ENCODE measurements around the gene SMC1B. TPM values are rescaled to one million over a fixed set of nuclear protein-coding genes. Genes with fewer than 3 reads are reported as not detected.

Gene SMC1B, protein sequence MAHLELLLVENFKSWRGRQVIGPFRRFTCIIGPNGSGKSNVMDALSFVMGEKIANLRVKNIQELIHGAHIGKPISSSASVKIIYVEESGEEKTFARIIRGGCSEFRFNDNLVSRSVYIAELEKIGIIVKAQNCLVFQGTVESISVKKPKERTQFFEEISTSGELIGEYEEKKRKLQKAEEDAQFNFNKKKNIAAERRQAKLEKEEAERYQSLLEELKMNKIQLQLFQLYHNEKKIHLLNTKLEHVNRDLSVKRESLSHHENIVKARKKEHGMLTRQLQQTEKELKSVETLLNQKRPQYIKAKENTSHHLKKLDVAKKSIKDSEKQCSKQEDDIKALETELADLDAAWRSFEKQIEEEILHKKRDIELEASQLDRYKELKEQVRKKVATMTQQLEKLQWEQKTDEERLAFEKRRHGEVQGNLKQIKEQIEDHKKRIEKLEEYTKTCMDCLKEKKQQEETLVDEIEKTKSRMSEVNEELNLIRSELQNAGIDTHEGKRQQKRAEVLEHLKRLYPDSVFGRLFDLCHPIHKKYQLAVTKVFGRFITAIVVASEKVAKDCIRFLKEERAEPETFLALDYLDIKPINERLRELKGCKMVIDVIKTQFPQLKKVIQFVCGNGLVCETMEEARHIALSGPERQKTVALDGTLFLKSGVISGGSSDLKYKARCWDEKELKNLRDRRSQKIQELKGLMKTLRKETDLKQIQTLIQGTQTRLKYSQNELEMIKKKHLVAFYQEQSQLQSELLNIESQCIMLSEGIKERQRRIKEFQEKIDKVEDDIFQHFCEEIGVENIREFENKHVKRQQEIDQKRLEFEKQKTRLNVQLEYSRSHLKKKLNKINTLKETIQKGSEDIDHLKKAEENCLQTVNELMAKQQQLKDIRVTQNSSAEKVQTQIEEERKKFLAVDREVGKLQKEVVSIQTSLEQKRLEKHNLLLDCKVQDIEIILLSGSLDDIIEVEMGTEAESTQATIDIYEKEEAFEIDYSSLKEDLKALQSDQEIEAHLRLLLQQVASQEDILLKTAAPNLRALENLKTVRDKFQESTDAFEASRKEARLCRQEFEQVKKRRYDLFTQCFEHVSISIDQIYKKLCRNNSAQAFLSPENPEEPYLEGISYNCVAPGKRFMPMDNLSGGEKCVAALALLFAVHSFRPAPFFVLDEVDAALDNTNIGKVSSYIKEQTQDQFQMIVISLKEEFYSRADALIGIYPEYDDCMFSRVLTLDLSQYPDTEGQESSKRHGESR
- total RNA-seq = 1 to 10 TPM; 2.7 to 3.2 TPM

DNA sequence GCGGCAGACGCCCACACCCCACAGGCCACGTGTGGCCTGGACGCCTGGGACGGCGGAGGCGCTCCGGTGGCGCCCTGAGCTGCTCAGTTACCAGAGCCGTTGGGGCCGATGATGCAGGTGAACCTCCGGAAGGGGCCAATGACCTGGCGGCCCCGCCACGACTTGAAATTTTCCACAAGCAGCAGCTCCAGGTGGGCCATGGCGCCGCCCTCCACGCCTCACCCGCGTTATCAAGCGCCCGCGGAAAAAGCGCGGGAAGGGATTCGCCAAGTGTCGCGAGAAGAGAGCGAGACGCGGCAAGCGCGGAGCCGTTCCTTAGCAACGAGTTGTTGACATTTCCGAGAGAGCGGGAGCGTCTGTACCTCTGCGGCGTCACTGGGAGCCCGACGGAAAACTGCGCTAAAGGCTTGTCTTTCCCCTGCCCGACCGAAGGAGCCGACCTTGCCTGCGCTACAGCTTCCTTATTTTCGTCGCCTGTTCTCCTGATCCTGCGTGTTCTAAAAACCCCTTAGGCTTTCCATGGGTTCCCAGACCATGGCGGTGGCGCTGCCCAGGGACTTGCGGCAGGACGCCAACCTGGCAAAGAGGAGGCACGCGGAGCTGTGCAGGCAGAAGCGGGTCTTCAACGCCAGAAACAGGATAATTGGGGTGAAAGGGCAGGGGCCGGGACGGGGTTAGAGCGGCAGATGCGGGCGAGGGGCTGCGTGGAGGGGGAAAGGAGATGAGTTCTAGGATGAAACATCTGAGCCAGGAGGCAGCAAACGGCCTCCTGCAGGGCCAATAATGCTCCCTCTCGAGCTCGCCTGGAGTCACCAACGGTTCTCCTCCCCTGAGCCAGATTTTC lies at the start of gene SMC1B, which contains the start of gene RIBC2:
TSS of gene SMC1B (minus strand) at position 232 of the 844 bp plus-strand sequence. CDS start at position 200, 32 bp downstream.
TSS of gene RIBC2 (plus strand) at position 326 of the 844 bp plus-strand sequence. CDS start at position 520, 194 bp downstream.
- peak; percentile 96 to 98 for ATAC-seq (replicated peaks in 1 of 2)
- peaks cover 21% of the 10 kb centered on the region for H3K4me1 Mint-ChIP-seq (ENCODE audit: low read depth)
- peak within 1 kb of the TSS; percentile 17 for H3K27ac Mint-ChIP-seq
- H3K9me3 Mint-ChIP-seq = no peaks in the 10 kb centered on the region
- peak within 1 kb of the TSS; percentile 82 to 90 for H3K4me3 Mint-ChIP-seq
- H3K36me3 Mint-ChIP-seq (ENCODE audit: insufficient read depth in 2 of 2) = peaks cover 0 to 2% of the 10 kb centered on the region in 2 donors
- no peaks in the 10 kb centered on the region for H3K27me3 Mint-ChIP-seq (ENCODE audit: low read depth)
- peak; percentile 88 to 90 for DNase-seq

DNA sequence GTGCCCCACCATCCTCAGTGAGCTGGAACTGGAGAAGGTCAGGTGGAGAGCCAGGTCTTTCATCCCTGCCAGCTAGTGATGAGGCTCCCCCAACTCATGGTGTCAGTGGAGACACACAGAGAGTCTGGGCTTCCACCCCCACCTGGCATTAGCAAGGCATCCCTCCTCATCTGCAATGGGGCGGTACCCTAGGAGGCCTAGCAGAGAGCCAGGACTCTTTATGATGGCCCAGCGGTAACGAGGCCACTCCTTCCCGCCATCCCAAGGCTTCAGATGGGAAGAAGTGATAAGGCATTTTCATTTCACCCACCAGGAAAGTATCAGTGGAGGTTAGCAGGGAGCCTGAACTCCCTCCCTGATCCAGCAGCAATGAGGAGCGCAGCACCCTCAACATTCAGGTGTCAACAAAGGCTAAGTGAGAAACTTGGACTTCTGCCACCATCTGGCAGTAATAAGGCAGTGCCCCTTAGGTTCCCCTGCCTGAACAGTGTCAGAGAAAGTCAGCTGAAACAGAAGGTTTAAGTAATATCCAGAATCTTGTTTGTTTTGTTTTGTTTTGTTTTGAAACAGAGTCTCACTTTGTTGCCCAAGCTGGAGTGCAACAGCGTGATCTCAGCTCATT lies 48.7 kb upstream of the SMC1B start:
- Mint-ChIP-seq H3K36me3 (ENCODE audit: insufficient read depth in 2 of 2) (peaks cover 0 to 3% of the 10 kb centered on the region in 2 donors), H3K4me3 (no peak overlapping the region), H3K27me3 (ENCODE audit: low read depth) (peaks cover 11% of the 10 kb centered on the region), H3K4me1 (ENCODE audit: low read depth) (no peaks in the 10 kb centered on the region), H3K27ac (no peak overlapping the region), H3K9me3 (peaks cover 0 to 5% of the 10 kb centered on the region in 2 donors)
- peak in 1 of 2 donors; percentile 2 for DNase-seq
- no peak for ATAC-seq (replicated peaks in 1 of 2)

DNA sequence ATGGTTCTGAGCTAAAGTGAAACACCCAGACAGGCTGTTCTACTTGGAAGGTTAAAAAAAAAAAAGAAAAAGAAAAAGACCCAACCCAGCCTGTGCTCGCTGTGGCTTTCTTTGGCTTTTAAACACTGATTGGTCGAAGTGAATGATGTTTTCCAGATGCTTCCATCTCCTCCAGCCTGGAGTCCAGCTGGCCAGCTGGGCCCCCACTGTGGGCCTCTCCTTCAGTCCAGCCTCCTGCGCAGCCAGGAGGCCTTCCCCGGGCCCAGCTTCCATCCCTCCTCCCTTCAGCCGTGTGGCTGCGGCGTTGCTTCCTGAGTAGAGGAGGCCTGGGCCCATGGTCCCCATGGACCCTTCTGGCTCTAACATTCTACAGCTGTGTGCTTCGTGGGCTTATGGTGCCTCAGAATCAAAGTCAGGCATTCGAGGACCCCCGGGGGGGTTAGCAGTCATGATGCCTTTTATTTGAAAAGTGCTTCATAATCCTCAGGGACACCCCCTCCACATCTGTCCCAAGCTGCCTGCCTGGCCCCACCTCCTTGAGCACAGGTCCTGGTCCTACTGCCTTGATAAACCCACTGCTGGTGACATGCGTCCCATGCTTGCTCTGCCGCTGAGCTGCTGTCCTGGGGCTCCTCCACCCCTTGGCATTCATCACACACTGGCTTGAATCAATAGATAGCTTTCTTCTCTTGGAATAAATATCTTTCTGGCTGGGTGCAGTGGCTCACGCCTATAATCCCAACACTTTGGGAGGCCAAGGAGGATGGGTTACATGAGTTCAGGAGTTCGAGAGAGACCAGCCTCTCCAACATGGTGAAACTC lies 47.1 kb upstream of the SMC1B start:
- no peak overlapping the region for H3K4me3 Mint-ChIP-seq
- H3K27ac Mint-ChIP-seq = no peak overlapping the region
- ATAC-seq (replicated peaks in 1 of 2) = no peak
- H3K4me1 Mint-ChIP-seq (ENCODE audit: low read depth) = no peaks in the 10 kb centered on the region
- H3K27me3 Mint-ChIP-seq (ENCODE audit: low read depth) = peaks cover 11% of the 10 kb centered on the region
- H3K9me3 Mint-ChIP-seq = peaks cover 0 to 2% of the 10 kb centered on the region in 2 donors
- H3K36me3 Mint-ChIP-seq (ENCODE audit: insufficient read depth in 2 of 2) = peaks cover 0 to 3% of the 10 kb centered on the region in 2 donors
- DNase-seq = no peak

DNA sequence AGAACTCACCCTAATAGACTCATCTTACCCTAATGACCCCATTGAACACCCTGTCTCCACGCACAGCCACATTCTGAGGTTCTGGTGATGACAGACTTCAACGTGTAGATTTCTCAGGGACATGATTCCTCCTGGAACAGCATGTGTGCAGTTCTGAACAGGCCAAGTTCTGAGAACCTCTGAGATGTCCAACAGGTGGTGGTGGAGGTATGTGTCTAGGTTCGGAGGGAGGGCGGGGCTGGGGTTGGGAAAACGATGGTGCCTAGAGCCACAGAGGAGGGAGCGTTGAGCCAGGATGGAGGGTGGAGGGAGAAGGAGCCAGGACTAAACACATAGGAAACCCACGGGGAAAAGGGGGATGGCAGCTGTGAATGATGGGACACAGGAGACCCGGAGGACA lies 45.8 kb upstream of the SMC1B start:
- H3K9me3 Mint-ChIP-seq = no peaks in the 10 kb centered on the region
- H3K36me3 Mint-ChIP-seq (ENCODE audit: insufficient read depth in 2 of 2) = no peaks in the 10 kb centered on the region
- no peaks in the 10 kb centered on the region for H3K4me1 Mint-ChIP-seq (ENCODE audit: low read depth)
- ATAC-seq (replicated peaks in 1 of 2) = no peak
- no peak overlapping the region for H3K4me3 Mint-ChIP-seq
- H3K27me3 Mint-ChIP-seq (ENCODE audit: low read depth) = peaks cover 4% of the 10 kb centered on the region
- DNase-seq = no peak
- no peak overlapping the region for H3K27ac Mint-ChIP-seq

DNA sequence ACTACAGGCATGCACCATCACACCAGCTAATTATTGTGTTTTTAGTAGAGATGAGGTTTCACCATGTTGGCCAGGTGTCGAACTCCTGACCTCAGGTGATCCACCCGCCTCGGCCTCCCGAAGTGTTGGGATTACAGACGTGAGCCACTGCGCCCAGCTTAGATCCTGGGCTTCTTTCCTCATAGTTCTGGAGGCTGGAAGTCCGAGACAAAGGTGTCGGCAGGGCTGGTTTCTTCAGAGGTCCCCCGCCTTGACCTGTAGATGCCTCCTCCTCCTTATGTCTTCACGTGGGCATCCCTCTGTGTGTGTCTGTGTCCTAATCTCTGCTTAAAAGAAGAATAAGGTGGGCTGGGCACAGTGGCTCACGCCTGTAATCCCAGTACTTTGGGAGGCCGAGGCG lies 45.1 kb upstream of the SMC1B start:
- Mint-ChIP-seq H3K4me1 (ENCODE audit: low read depth) (no peaks in the 10 kb centered on the region), H3K27ac (no peak overlapping the region), H3K9me3 (no peaks in the 10 kb centered on the region), H3K27me3 (ENCODE audit: low read depth) (no peaks in the 10 kb centered on the region), H3K36me3 (ENCODE audit: insufficient read depth in 2 of 2) (no peaks in the 10 kb centered on the region), H3K4me3 (no peak overlapping the region)
- no peak for ATAC-seq (replicated peaks in 1 of 2)
- no peak for DNase-seq

DNA sequence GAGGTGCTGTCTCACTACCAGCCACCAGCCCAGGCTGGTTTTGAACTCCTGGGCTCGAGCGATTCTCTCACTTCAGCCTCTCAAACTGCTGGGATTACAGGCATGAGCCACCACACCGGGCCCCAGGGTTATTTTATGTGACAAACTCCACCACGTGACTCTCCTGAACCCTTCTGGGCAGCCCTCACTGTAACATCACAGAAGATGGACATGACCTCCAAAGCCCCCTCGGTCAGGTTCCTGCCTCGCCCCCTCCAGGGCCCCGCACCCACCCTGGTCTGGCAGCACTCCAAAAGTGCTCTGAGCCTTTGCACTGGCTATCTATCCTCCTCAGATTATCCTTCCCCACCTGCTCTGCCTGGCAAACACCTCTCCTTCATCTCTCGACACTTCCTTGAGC lies 43.4 kb upstream of the SMC1B start:
- no peaks in the 10 kb centered on the region for H3K27me3 Mint-ChIP-seq (ENCODE audit: low read depth)
- no peaks in the 10 kb centered on the region for H3K4me1 Mint-ChIP-seq (ENCODE audit: low read depth)
- H3K9me3 Mint-ChIP-seq = no peaks in the 10 kb centered on the region
- ATAC-seq (replicated peaks in 1 of 2) (no peak), DNase-seq (no peak)
- H3K36me3 Mint-ChIP-seq (ENCODE audit: insufficient read depth in 2 of 2) = no peaks in the 10 kb centered on the region
- no peak overlapping the region for H3K4me3 Mint-ChIP-seq
- no peak overlapping the region for H3K27ac Mint-ChIP-seq

DNA sequence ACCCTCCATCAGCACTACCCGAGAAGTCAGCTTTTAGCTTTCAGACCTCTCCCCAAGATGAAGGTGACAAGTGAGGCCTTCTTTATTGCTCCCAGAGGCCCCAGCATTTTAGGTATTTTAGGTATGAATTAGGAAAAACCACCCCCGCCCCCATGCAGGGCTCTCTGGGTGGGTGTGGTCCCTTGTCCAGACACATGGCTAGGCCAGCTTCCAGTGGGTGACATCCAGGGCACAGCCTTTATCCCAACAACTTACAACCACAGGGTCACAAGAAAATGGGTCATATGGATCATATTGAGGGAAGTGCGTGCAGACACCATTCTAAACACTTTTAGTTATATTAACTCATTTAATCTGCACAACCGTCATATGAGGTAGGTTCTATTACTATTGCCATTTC lies 42.2 kb upstream of the SMC1B start:
- Mint-ChIP-seq H3K4me3 (no peak overlapping the region), H3K27me3 (ENCODE audit: low read depth) (no peaks in the 10 kb centered on the region), H3K4me1 (ENCODE audit: low read depth) (no peaks in the 10 kb centered on the region), H3K27ac (no peak overlapping the region), H3K9me3 (no peaks in the 10 kb centered on the region), H3K36me3 (ENCODE audit: insufficient read depth in 2 of 2) (no peaks in the 10 kb centered on the region)
- ATAC-seq (replicated peaks in 1 of 2) (no peak), DNase-seq (no peak)

DNA sequence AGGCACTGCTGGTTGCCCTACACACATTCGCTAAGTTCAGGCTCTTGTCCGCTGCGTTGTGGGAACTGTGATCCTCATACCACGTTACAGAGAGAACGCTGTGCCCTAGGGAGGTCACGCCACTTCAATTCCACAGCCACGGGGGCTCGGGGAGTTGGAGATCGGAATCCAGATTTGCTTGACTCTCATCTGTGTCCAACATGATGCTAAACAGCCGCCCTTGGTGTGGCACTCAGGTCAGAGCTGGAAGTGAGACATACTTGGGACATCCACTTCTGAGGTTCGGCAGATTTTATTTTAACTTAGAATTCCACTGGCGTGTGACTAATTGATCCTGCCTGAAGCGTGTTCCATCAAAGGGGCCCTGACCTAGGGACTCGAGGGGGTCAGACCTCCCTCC lies 41.8 kb upstream of the SMC1B start:
- DNase-seq (no peak), ATAC-seq (replicated peaks in 1 of 2) (no peak)
- no peaks in the 10 kb centered on the region for H3K27me3 Mint-ChIP-seq (ENCODE audit: low read depth)
- H3K4me3 Mint-ChIP-seq = no peak overlapping the region
- no peaks in the 10 kb centered on the region for H3K4me1 Mint-ChIP-seq (ENCODE audit: low read depth)
- H3K9me3 Mint-ChIP-seq = no peaks in the 10 kb centered on the region
- H3K36me3 Mint-ChIP-seq (ENCODE audit: insufficient read depth in 2 of 2) = no peaks in the 10 kb centered on the region
- no peak overlapping the region for H3K27ac Mint-ChIP-seq

DNA sequence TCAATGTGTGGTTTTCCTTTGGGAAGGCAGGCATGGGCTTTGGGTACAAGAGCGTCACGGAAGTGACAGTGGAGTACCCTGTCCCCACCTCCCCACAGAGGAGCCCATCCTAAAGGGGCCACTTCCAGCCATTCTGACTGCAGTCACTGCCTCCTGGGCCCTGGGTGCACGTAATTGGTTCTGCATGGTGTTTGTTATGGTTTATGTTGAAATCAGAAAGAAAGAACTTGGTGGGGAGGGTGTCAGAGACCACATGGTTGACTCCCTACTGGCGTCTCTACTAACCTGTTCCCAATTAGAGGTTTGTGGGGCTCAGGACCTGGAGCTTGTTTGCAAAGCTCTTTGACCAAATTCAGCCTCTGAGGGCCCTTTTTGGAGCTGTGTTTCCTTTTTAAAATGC lies 40.9 kb upstream of the SMC1B start:
- no peak for DNase-seq
- Mint-ChIP-seq H3K9me3 (no peaks in the 10 kb centered on the region), H3K27me3 (ENCODE audit: low read depth) (no peaks in the 10 kb centered on the region), H3K4me1 (ENCODE audit: low read depth) (no peaks in the 10 kb centered on the region), H3K27ac (no peak overlapping the region), H3K36me3 (ENCODE audit: insufficient read depth in 2 of 2) (no peaks in the 10 kb centered on the region), H3K4me3 (no peak overlapping the region)
- ATAC-seq (replicated peaks in 1 of 2) = no peak

DNA sequence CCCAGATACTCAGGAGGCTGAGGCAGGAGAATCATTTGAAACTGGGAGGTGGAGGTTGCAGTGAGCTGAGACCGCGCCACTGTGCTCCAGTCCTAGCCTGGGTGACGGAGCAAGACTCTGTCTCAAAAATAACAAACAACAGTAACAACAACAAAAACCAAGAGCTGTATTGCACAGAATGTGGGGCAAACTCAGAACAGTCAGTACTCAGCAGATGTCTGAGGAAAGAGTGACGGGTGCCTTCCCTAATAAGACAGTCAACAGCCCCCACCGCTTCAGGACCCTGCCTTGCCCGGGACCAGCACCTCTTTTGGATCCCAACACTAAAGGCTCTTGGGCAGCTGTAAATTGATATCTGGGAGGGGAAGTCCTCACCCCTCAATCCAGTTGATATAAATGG lies 40.4 kb upstream of the SMC1B start:
- no peaks in the 10 kb centered on the region for H3K9me3 Mint-ChIP-seq
- no peaks in the 10 kb centered on the region for H3K36me3 Mint-ChIP-seq (ENCODE audit: insufficient read depth in 2 of 2)
- no peak overlapping the region for H3K27ac Mint-ChIP-seq
- H3K4me1 Mint-ChIP-seq (ENCODE audit: low read depth) = no peaks in the 10 kb centered on the region
- DNase-seq (no peak), ATAC-seq (replicated peaks in 1 of 2) (no peak)
- no peak overlapping the region for H3K4me3 Mint-ChIP-seq
- no peaks in the 10 kb centered on the region for H3K27me3 Mint-ChIP-seq (ENCODE audit: low read depth)

DNA sequence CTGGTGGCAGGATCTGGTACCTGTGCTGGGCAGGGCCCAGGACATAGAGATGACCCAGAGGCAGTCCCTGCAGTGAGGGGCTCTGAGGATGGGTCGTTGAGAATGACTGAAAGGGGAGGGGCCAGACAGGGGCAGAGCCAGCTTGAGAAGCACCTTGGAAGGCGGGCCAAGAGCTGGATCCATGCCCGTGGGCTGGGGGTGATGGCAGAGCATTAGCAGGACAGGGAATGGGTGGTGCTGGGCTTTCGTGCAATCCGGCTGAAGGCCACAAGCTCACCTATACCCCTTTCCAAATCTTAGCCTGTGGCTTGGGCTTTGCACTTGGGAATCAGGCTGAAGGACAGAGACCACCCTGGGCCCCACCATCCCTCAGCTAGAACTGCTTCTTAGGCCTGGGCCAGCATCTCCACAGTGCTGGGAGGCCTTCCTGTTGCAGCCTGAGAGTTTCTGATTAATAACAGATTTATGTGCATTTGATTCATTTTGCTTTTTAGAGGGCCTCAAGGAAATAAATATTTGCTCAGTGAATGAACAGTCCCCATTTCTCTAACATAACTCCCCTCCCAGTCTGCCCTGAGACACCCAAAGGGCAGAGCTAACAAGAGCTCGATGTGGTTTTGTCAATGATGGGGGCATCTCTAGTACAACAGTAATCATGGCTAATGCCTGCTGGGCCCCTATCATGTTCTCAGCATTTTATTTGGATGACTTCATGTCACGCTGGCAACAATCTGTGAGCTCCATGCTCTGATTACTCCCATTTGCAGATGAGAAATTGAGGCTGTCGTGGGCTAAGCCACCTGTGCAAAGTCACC lies 39.4 kb upstream of the SMC1B start:
- no peak for DNase-seq
- Mint-ChIP-seq H3K27me3 (ENCODE audit: low read depth) (no peaks in the 10 kb centered on the region), H3K4me1 (ENCODE audit: low read depth) (no peaks in the 10 kb centered on the region), H3K27ac (no peak overlapping the region), H3K4me3 (no peak overlapping the region), H3K9me3 (no peaks in the 10 kb centered on the region), H3K36me3 (ENCODE audit: insufficient read depth in 2 of 2) (no peaks in the 10 kb centered on the region)
- no peak for ATAC-seq (replicated peaks in 1 of 2)

All from activated T-cell treated with anti-CD3 and anti-CD28 coated beads, Interleukin-2, amount 50 U/mL, for 72 hours (primary cell).